Heart right ventricle (tissue), 16 donors: ENCODE results near the gene SPEM3. TPM values are rescaled to one million over a fixed set of nuclear protein-coding genes. Genes with fewer than 3 reads are reported as not detected.

Experiments used
- ATAC-seq, 8 donors: fragments of 200-7000 bp; cut with Tn5 transposase; one replicate each; pipeline ENCODE4 v1.9.1; 2020; ENCODE audit warnings: mild to moderate bottlenecking in 8 of 8, moderate library complexity in 8 of 8, moderate number of reproducible peaks in 1 of 8
- DNase-seq, 2 donors: peaks; one replicate each; pipeline ENCODE4 v3.0.0-alpha.2; 2020
- H3K27ac ChIP-seq, 10 donors: fragments of 200-600 bp; sonication (generic) in 2 of 10; one replicate each; pipeline versions ENCODE4 v1.5.0 to v1.8.0; 2020 to 2022; ENCODE audit warnings: mild to moderate bottlenecking in 3 of 10
- H3K27me3 ChIP-seq, 7 donors: fragments of 200-600 bp; one replicate each; pipeline ENCODE4 v1.8.0; 2021 to 2022; ENCODE audit warnings: mild to moderate bottlenecking in 2 of 7
- H3K36me3 ChIP-seq, 9 donors: fragments of 200-600 bp; sonication (generic) in 1 of 9; one replicate each; pipeline versions ENCODE4 v1.5.0 to v1.8.0; 2020 to 2022; ENCODE audit warnings: mild to moderate bottlenecking in 2 of 9
- H3K4me1 ChIP-seq, 9 donors: fragments of 200-600 bp; sonication (generic) in 1 of 9; one replicate each; pipeline versions ENCODE4 v1.5.0 to v1.8.0; 2020 to 2022; ENCODE audit warnings: mild to moderate bottlenecking in 4 of 9
- H3K4me3 ChIP-seq, 10 donors: fragments of 200-600 bp; sonication (generic) in 2 of 10; one replicate each; pipeline versions ENCODE4 v1.5.0 to v1.8.0; 2020 to 2022; ENCODE audit warnings: mild to moderate bottlenecking in 7 of 10, moderate library complexity in 2 of 10
- H3K9me3 ChIP-seq, 11 donors: fragments of 200-600 bp in 10 of 11; sonication (generic) in 2 of 11; one replicate each; pipeline versions ENCODE4 v1.5.0 to v1.8.0; 2013 to 2022; ENCODE audit warnings: mild to moderate bottlenecking in 2 of 11, control low read depth in 1 of 11, moderate library complexity in 1 of 11
- CTCF ChIP-seq, 9 donors: fragments of 200-600 bp; sonication (generic) in 2 of 9; IDR thresholded peaks; one replicate each; pipeline versions ENCODE4 v1.5.0 to v1.8.0; 2021 to 2022; ENCODE audit warnings: antibody characterized with exemption in 9 of 9, mild to moderate bottlenecking in 5 of 9, moderate library complexity in 1 of 9
- WGBS, 2 donors: extraction: QIAGEN DNeasy Blood & Tissue Kit; methylation state at CpG; one replicate each; pipeline ENCODE4 v1.1.7; 2013; ENCODE audit warnings: inconsistent platforms in 1 of 2; 5-methylcytosine and 5-hydroxymethylcytosine counted together
- intact Hi-C, 10 donors: fragments of 100-400 bp; cut with DNase I; formaldehyde crosslinking; loops; one replicate each; pipeline versions ENCODE4 v1.11.1 to v1.14.2; 2022
- polyA plus RNA-seq, 2 donors: library from polyadenylated mRNA; stranded (reverse); fragments of 200-250 nt; gene quantifications; one replicate each; pipeline ENCODE4 v1.2.3, GENCODE V29; 2013
- total RNA-seq, 10 donors: library from RNA; stranded (reverse); fragmentation: NEBNext Ultra II Directional in 3 of 10; extraction: Animal tissue kit (Norgen Biotek cat#: 25700) in 3 of 10; gene quantifications; one replicate each; pipeline versions ENCODE4 v1.2.1 to v1.2.4, GENCODE V29; 2021 to 2023
- donor health status: Arrhythmogenic right ventricular cardiomyopathy.
- donor health status: ischemic (EF 13 %, LVEDD 7.1; RV severe dilation, severe dysfunction).
- donor health status: healthy with polysubstance abuse.
- donor health status: DM: no; HTN: yes; CAD: no.
- donor health status: DM: no; HTN: no; CAD: no.
- donor health status: ischemic (EF 25% LVEDD 6.9; RV normal size, moderate dysfunction).
- donor health status: ischemic (EF 25% LVEDD 5.7; RV mildly dilated, moderate dysfunction).
- donor health status: healthy.
- donor health status: DM: yes; HTN: yes; CAD: no.
- donor health status: Ischemic cardiomyopathy.
- donor health status: ischemic (EF 35%, LVEDD 5.7; RV mildly dilated, moderate dysfunction).
- donor health status: nonischemic (EF 11% LVEDD 7.7; RV severe dilation, severe dysfunction).
- donor health status: DM: yes; HTN: yes; CAD: no.
- donor health status: PGD.
- donor health status: ischemic (EF 29% LVEDD 5.4; RV normal size, mild dysfunction).
- donor health status: nonischemic (EF 23%, LVEDD 6.1; RV moderate dilation, normal function).

SPEM3 gene
- total and polyA plus RNA-seq, 12 donors = not detected

GRCh38 chr17:7444682-7445618, 16.3 kb downstream of the SPEM3 start, which contains the start of gene CHRNB1:
Gene CHRNB1 (plus strand): TSS chr17:7445061. CDS start chr17:7445128, 67 bp downstream.
- ATAC-seq (peak; percentile 81 to 93 (median 88)), DNase-seq (peak; percentile 75 to 87)
- H3K4me3 ChIP-seq = peak within 1 kb of the TSS; percentile 4 to 62 (median 52)
- H3K27me3 ChIP-seq = peaks cover 0 to 67% (median 4%) of the 10 kb centered on the region in 7 donors
- intact Hi-C loops = loop anchor here in 3 of 10 donors (5.0 kb wide), 1 partner anchor 32 kb away; the partner anchor contains the start of gene ZBTB4 (in 3 of the 3)
- TF ChIP-seq CTCF (IDR thresholded peaks at IDR 0.05) = peak in 6 of 9 donors; percentile 14 to 30 (median 28)
- H3K9me3 ChIP-seq = no peaks in the 10 kb centered on the region
- no peaks in the 10 kb centered on the region for H3K36me3 ChIP-seq
- H3K27ac ChIP-seq = peak within 1 kb of the TSS in 8 of 10 donors; percentile 36 to 78 (median 68)
- H3K4me1 ChIP-seq = peaks cover 7 to 39% (median 33%) of the 10 kb centered on the region in 9 donors
- WGBS, 2 donors = 5 to 7% methylated on average over 51 of the region's 51 CpGs

- peak in 7 of 8 donors; percentile 13 to 50 (median 38) for ATAC-seq
- intact Hi-C loops = no loop called here
- peaks cover 0 to 60% (median 4%) of the 10 kb centered on the region in 7 donors for H3K27me3 ChIP-seq
Observed at GRCh38 chr17:7445619-7445968, 16.9 kb downstream of the SPEM3 start.

GRCh38 chr17:7448461-7448860, 19.8 kb downstream of the SPEM3 start:
- H3K4me3 ChIP-seq = no peak overlapping the region
- WGBS, 2 donors = 83 to 88% methylated on average over 7 of the region's 7 CpGs
- intact Hi-C loops = no loop called here
- ATAC-seq = no peak
- H3K36me3 ChIP-seq = no peaks in the 10 kb centered on the region
- peaks cover 0 to 45% (median 0%) of the 10 kb centered on the region in 7 donors for H3K27me3 ChIP-seq
- H3K27ac ChIP-seq = no peak overlapping the region
- H3K9me3 ChIP-seq = no peaks in the 10 kb centered on the region
- no peak for DNase-seq
- peaks cover 6 to 28% (median 23%) of the 10 kb centered on the region in 9 donors for H3K4me1 ChIP-seq
- no peak for TF ChIP-seq CTCF (IDR thresholded peaks at IDR 0.05)

More at GRCh38 chr17:7445619-7445968, 16.9 kb downstream of the SPEM3 start:
- Histone ChIP-seq H3K9me3 (no peaks in the 10 kb centered on the region), H3K36me3 (no peaks in the 10 kb centered on the region), H3K27ac (peak overlapping the region in 3 of 10 donors; percentile 47 to 78 (median 77)), H3K4me1 (peaks cover 6 to 32% (median 26%) of the 10 kb centered on the region in 9 donors), H3K4me3 (peak overlapping the region in 9 of 10 donors; percentile 33 to 62 (median 55))
- no peak for DNase-seq
- TF ChIP-seq CTCF (IDR thresholded peaks at IDR 0.05) = no peak
- WGBS, 2 donors = 6 to 14% methylated on average over 16 of the region's 16 CpGs

- Histone ChIP-seq H3K36me3 (peaks cover 0 to 38% (median 7%) of the 10 kb centered on the region in 9 donors), H3K4me1 (peaks cover 0 to 13% (median 0%) of the 10 kb centered on the region in 9 donors), H3K9me3 (no peaks in the 10 kb centered on the region), H3K27me3 (no peaks in the 10 kb centered on the region), H3K4me3 (no peak overlapping the region), H3K27ac (peak overlapping the region in 1 of 10 donors; percentile 23)
- intact Hi-C loops = no loop called here
- no peak for TF ChIP-seq CTCF (IDR thresholded peaks at IDR 0.05)
- 77 to 82% methylated on average over 3 of the region's 3 CpGs for WGBS, 2 donors
- DNase-seq (no peak), ATAC-seq (no peak)
Observed at GRCh38 chr17:7459961-7460545, 31.4 kb downstream of the SPEM3 start.
